Ishikawa (cell line): ENCODE results near the gene ACOXL.

Experiments
- CEBPB ChIP-seq: IDR thresholded peaks from 2 replicates; pipeline ENCODE4 v1.6.1; 2012
- CREB1 ChIP-seq: IDR thresholded peaks from 2 replicates; pipeline ENCODE4 v1.6.1; 2012; ENCODE audit warnings: low read depth
- EGR1 ChIP-seq: IDR thresholded peaks from 2 replicates; pipeline ENCODE4 v1.6.1; 2012
- EP300 ChIP-seq: IDR thresholded peaks from 2 replicates; pipeline ENCODE4 v1.6.1; 2012; ENCODE audit warnings: borderline replicate concordance
- FOXM1 ChIP-seq: IDR thresholded peaks from 2 replicates; pipeline ENCODE4 v1.6.1; 2012; ENCODE audit warnings: low read depth, borderline replicate concordance
- NFIC ChIP-seq: IDR thresholded peaks from 2 replicates; pipeline ENCODE4 v1.6.1; 2012
- RAD21 ChIP-seq: IDR thresholded peaks from 2 replicates; pipeline ENCODE4 v1.6.1; 2012; ENCODE audit warnings: low read depth
- REST ChIP-seq: IDR thresholded peaks from 2 replicates; pipeline ENCODE4 v1.6.1; 2012; ENCODE audit warnings: low read depth, mild to moderate bottlenecking
- TAF1 ChIP-seq: IDR thresholded peaks from 2 replicates; pipeline ENCODE4 v1.6.1; 2012; ENCODE audit warnings: low read depth, mild to moderate bottlenecking
- TCF12 ChIP-seq: IDR thresholded peaks from 2 replicates; pipeline ENCODE4 v1.6.1; 2012; ENCODE audit warnings: low read depth
- TEAD4 ChIP-seq: IDR thresholded peaks from 2 replicates; pipeline ENCODE4 v1.6.1; 2012
- YY1 ChIP-seq: IDR thresholded peaks from 2 replicates; pipeline ENCODE4 v1.6.1; 2012; ENCODE audit warnings: low read depth
- ZBTB7A ChIP-seq: IDR thresholded peaks from 2 replicates; pipeline ENCODE4 v1.6.1; 2012; ENCODE audit warnings: low read depth
- TF ChIP-seq, protein P1 (sequence below): IDR thresholded peaks from 2 replicates; pipeline ENCODE4 v1.6.1; 2012
- TF ChIP-seq, protein P2 (sequence below): IDR thresholded peaks from 2 replicates; pipeline ENCODE4 v1.6.1; 2012

ACOXL gene

DNA sequence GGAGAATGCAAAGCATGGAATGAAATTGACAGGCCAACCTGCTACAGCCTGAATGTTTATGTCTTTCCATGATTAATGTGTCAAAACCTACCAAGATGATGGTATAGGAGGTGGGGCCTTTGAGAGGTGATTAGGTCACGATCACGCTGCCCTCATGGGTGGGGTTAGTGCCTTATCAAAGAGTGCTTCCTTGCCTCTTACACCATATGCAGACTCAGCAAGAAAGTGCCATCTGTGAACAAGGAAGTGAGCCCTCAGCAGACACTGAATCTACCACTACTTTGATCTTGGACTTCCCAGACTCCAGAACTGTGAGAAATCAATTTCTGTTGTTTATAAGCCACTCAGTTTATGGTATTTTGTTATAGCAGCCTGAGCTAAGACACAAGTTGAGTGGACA lies 240.9 kb downstream of the ACOXL start:
- TF ChIP-seq FOXM1: no peak
- TF ChIP-seq CEBPB: no peak
- no peak for TF ChIP-seq RAD21
- no peak for TF ChIP-seq EP300
- no peak for TF ChIP-seq EGR1
- TF ChIP-seq TCF12: no peak
- TF ChIP-seq, protein P1, sequence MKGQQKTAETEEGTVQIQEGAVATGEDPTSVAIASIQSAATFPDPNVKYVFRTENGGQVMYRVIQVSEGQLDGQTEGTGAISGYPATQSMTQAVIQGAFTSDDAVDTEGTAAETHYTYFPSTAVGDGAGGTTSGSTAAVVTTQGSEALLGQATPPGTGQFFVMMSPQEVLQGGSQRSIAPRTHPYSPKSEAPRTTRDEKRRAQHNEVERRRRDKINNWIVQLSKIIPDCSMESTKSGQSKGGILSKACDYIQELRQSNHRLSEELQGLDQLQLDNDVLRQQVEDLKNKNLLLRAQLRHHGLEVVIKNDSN: no peak
- no peak for TF ChIP-seq TAF1
- no peak for TF ChIP-seq NFIC
- no peak for TF ChIP-seq YY1
- no peak for TF ChIP-seq ZBTB7A
- TF ChIP-seq REST: no peak
- TF ChIP-seq, protein P2, sequence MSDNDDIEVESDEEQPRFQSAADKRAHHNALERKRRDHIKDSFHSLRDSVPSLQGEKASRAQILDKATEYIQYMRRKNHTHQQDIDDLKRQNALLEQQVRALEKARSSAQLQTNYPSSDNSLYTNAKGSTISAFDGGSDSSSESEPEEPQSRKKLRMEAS: no peak
- TF ChIP-seq TEAD4: no peak
- no peak for TF ChIP-seq CREB1

GRCh38 chr2:110977403-110977802 lies 245.0 kb downstream of the ACOXL start:
- no peak for TF ChIP-seq TCF12

GRCh38 chr2:110978148-110978547 lies 245.8 kb downstream of the ACOXL start:
- TF ChIP-seq, protein P1: no peak
- TF ChIP-seq ZBTB7A (no peak), CEBPB (no peak), TCF12 (no peak), NFIC (no peak), REST (no peak), RAD21 (no peak)

DNA sequence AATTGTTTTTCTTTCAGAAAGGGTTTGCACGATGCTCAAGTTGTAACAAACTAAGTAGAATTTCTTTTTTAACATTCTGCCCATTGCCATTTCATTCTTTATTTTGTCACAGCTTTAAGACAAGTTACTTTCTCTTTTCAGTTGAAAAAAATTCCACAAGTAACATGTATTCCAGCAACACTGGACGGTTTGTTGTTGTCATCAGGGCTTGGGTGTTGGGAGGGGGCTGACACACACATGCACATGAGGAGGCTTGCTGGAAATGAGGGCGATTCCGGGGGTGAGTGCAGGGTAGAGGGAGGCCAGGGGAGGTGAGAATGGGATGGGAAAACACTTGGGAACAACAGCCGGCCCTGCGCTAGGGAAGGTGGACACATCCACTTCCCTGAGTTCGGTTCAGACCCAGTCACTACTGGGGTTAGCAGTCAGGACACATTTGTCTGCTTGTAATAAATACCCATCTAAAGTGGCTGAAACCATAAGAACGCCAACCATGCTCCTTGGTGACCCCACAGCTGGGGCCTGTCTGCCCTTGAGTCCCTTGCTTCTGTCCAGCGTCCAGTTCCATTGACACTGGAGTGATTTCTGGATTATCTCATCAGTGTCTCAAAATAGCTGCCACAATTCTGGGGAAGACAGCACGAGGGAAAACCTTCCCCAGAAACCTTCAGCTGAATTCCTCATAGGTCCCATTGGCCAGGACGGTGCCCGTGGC lies 246.5 kb downstream of the ACOXL start:
- TF ChIP-seq TEAD4: no peak
- TF ChIP-seq CREB1: no peak
- TF ChIP-seq, protein P1: no peak
- TF ChIP-seq TCF12: no peak
- TF ChIP-seq NFIC: no peak
- no peak for TF ChIP-seq CEBPB
- TF ChIP-seq, protein P2: no peak
- no peak for TF ChIP-seq FOXM1
- no peak for TF ChIP-seq TAF1
- TF ChIP-seq RAD21: no peak
- no peak for TF ChIP-seq EGR1
- no peak for TF ChIP-seq REST
- no peak for TF ChIP-seq EP300
- no peak for TF ChIP-seq YY1
- TF ChIP-seq ZBTB7A: no peak
